ENCODE data around the gene NOC4L. TPM values are rescaled to one million over a fixed set of nuclear protein-coding genes. Genes with fewer than 3 reads are reported as not detected.

The NOC4L gene
- total and polyA plus RNA-seq, 2 of the 4 experiments (the other 2 are of a cell fraction) = 5.2 to 13.4 TPM

DNA sequence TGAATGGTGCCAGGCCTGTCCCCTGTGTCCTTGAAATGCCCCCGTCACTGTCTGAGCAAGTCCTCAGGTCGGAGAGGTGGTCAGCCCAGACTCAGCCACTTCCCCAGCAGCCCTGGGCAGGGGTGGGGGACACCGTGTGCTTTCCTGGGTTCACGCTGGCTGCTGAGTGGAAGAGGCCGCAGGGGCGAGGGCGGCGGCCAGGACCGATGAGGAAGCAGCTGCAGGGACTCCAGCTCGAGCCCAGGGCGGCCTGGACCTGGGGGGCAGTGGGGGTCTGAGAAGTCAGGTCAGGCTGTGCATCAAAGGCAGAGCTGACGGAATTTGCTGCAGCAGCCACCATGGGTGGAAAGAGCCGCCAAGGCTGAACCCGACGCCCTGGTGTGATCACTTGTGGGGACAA is 28.4 kb downstream of the NOC4L start:
- H4K91ac ChIP-seq (ENCODE audit: insufficient read depth, low read depth, low read length) = no peak overlapping the region
- no peak overlapping the region for H2BK20ac ChIP-seq (ENCODE audit: low read depth, low read length)
- H3K27me3 ChIP-seq (ENCODE audit: control insufficient read depth, insufficient read depth, low read length) = peaks cover 61% of the 10 kb centered on the region
- dilution Hi-C loops (cut with HindIII; ENCODE audit: low sequenced_read_pairs, unreplicated experiment) = no loop called here
- no peak overlapping the region for H2AK9ac ChIP-seq (replicated peaks; ENCODE audit: low read depth, low read length, poor library complexity)
- no peaks in the 10 kb centered on the region for H3K36me3 ChIP-seq (ENCODE audit: control insufficient read depth, insufficient read depth, low read length)
- H2BK15ac ChIP-seq (ENCODE audit: low read depth, low read length) = no peak overlapping the region
- no peak for TF ChIP-seq MAZ (IDR thresholded peaks at IDR 0.05; ENCODE audit: borderline replicate concordance, low read depth, low read length)
- no peak for TF ChIP-seq MAFK (IDR thresholded peaks at IDR 0.05; ENCODE audit: low read depth, low read length)
- TF ChIP-seq, protein P1, sequence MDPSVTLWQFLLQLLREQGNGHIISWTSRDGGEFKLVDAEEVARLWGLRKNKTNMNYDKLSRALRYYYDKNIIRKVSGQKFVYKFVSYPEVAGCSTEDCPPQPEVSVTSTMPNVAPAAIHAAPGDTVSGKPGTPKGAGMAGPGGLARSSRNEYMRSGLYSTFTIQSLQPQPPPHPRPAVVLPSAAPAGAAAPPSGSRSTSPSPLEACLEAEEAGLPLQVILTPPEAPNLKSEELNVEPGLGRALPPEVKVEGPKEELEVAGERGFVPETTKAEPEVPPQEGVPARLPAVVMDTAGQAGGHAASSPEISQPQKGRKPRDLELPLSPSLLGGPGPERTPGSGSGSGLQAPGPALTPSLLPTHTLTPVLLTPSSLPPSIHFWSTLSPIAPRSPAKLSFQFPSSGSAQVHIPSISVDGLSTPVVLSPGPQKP (IDR thresholded peaks at IDR 0.05; ENCODE audit: borderline replicate concordance, low read depth, low read length) = no peak
- no peak for TF ChIP-seq RCOR1 (IDR thresholded peaks at IDR 0.05; ENCODE audit: insufficient replicate concordance, low read length)
- no peak for TF ChIP-seq SMC3 (IDR thresholded peaks at IDR 0.05; ENCODE audit: low read depth, low read length)
- no peak for TF ChIP-seq MXI1 (IDR thresholded peaks at IDR 0.05; ENCODE audit: borderline replicate concordance, low read depth, low read length)
- no peak for TF ChIP-seq CHD1 (IDR thresholded peaks at IDR 0.05; ENCODE audit: low read depth, low read length)
- TF ChIP-seq, protein P2, sequence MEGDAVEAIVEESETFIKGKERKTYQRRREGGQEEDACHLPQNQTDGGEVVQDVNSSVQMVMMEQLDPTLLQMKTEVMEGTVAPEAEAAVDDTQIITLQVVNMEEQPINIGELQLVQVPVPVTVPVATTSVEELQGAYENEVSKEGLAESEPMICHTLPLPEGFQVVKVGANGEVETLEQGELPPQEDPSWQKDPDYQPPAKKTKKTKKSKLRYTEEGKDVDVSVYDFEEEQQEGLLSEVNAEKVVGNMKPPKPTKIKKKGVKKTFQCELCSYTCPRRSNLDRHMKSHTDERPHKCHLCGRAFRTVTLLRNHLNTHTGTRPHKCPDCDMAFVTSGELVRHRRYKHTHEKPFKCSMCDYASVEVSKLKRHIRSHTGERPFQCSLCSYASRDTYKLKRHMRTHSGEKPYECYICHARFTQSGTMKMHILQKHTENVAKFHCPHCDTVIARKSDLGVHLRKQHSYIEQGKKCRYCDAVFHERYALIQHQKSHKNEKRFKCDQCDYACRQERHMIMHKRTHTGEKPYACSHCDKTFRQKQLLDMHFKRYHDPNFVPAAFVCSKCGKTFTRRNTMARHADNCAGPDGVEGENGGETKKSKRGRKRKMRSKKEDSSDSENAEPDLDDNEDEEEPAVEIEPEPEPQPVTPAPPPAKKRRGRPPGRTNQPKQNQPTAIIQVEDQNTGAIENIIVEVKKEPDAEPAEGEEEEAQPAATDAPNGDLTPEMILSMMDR (conservative IDR thresholded peaks at IDR 0.05; ENCODE audit: low read depth, low read length) = no peak
- TF ChIP-seq, protein P3, sequence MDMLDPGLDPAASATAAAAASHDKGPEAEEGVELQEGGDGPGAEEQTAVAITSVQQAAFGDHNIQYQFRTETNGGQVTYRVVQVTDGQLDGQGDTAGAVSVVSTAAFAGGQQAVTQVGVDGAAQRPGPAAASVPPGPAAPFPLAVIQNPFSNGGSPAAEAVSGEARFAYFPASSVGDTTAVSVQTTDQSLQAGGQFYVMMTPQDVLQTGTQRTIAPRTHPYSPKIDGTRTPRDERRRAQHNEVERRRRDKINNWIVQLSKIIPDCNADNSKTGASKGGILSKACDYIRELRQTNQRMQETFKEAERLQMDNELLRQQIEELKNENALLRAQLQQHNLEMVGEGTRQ (IDR thresholded peaks at IDR 0.05; ENCODE audit: low read depth, low read length) = no peak
- TF ChIP-seq RAD21 (IDR thresholded peaks at IDR 0.05; ENCODE audit: low read length) = no peak
- TF ChIP-seq POLR2A (IDR thresholded peaks at IDR 0.05; ENCODE audit: low read depth, low read length) = no peak
- no peak for TF ChIP-seq CEBPB (IDR thresholded peaks at IDR 0.05; ENCODE audit: low read depth, low read length)
- TF ChIP-seq BHLHE40 (IDR thresholded peaks at IDR 0.05; ENCODE audit: low read depth, low read length) = no peak
- no peak for TF ChIP-seq RFX5 (IDR thresholded peaks at IDR 0.05; ENCODE audit: low read depth, low read length)
- TF ChIP-seq FOS (IDR thresholded peaks at IDR 0.05; ENCODE audit: low read depth, low read length) = no peak
- ChIA-PET POLR2A (ENCODE audit: unreplicated experiment) (no interaction called here), CTCF (no interaction called here)
- H2BK120ac ChIP-seq (ENCODE audit: low read depth, low read length) = no peak overlapping the region
- H3K4ac ChIP-seq (ENCODE audit: low read depth, low read length) = no peak overlapping the region
- no peak overlapping the region for H3K9ac ChIP-seq (ENCODE audit: low read depth, low read length)
- H2BK5ac ChIP-seq (ENCODE audit: low read depth, low read length, poor library complexity, severe bottlenecking) = no peak overlapping the region
- intact Hi-C loops (cut with micrococcal nuclease) = no loop called here
- H4K8ac ChIP-seq (ENCODE audit: low read depth in 2 of 2, low read length in 2 of 2) = no peak overlapping the region
- H3K79me1 ChIP-seq (ENCODE audit: low read depth in 1 of 2, low read length in 2 of 2) = no peaks in the 10 kb centered on the region
- BruUV-seq (replicated peaks) = no TSS peak
- DNase-seq (no peak), ATAC-seq (ENCODE audit: low read depth) (no peak)
- in situ Hi-C loops (cut with MboI; ENCODE audit: low sequenced_read_pairs) = no loop called here
- no peak overlapping the region for H3K18ac ChIP-seq (ENCODE audit: low read depth, low read length)
- no peaks in the 10 kb centered on the region; the same call in 1 of the 2 replicates for H3K9me1 ChIP-seq (ENCODE audit: insufficient read depth, low read length)
- H2AFZ ChIP-seq (replicated peaks; ENCODE audit: low read length, poor library complexity) = no peak overlapping the region
- no peak overlapping the region for H3K27ac ChIP-seq (ENCODE audit: insufficient read depth, low read length)
- H4K5ac ChIP-seq (ENCODE audit: low read depth, low read length) = no peak overlapping the region
- H3K14ac ChIP-seq (replicated peaks; ENCODE audit: low read depth, low read length) = no peak overlapping the region
- peaks cover 8% of the 10 kb centered on the region; the same call in 1 of the 2 replicates for H3K4me1 ChIP-seq (ENCODE audit: control insufficient read depth, insufficient read depth, low read length)
- H2AK5ac ChIP-seq (ENCODE audit: low read depth, low read length) = no peak overlapping the region
- no peak overlapping the region for H3K23ac ChIP-seq (ENCODE audit: low read depth, low read length)
- no peak overlapping the region for H3K4me2 ChIP-seq (ENCODE audit: low read depth, low read length)
- H4K20me1 ChIP-seq (ENCODE audit: insufficient read depth, low read length) = no peaks in the 10 kb centered on the region; the same call in 1 of the 2 replicates
- 62% methylated on average over 11 of the region's 15 CpGs; no CpG with 5 or more reads in 1 of the 2 experiments for WGBS, 2 experiments (ENCODE audit: extremely low coverage in 2 of 2, insufficient read length in 1 of 2)
- H3K4me3 ChIP-seq (ENCODE audit: insufficient read depth, low read depth, low read length) = no peak overlapping the region
- no peaks in the 10 kb centered on the region for H3K9me3 ChIP-seq (ENCODE audit: control insufficient read depth, insufficient read depth, low read length)
- no peak overlapping the region for H3K56ac ChIP-seq (ENCODE audit: extremely low read depth, insufficient read depth, low read length)
